GM10847 (cell line): ENCODE data around the gene TNFRSF13B.

Source experiments
- POLR2A ChIP-seq: IDR thresholded peaks from 2 replicates; pipeline ENCODE4 v1.6.1; 2011; ENCODE audit not compliant: insufficient read length; ENCODE audit errors: extremely low read depth

TNFRSF13B gene

GRCh38 chr17:16971458-16972338, at the start of gene TNFRSF13B:
TNFRSF13B (minus strand) TSS chr17:16972118; CDS start chr17:16972075, 43 bp downstream.
- peak; percentile 82 for TF ChIP-seq POLR2A

GRCh38 chr17:17021194-17021863, 49.4 kb upstream of the TNFRSF13B start:
- TF ChIP-seq POLR2A = no peak

GRCh38 chr17:17020821-17021193, 48.9 kb upstream of the TNFRSF13B start:
- TF ChIP-seq POLR2A = no peak

- no peak for TF ChIP-seq POLR2A
Measured at GRCh38 chr17:17019891-17020456, 48.1 kb upstream of the TNFRSF13B start.

- no peak for TF ChIP-seq POLR2A
Measured at GRCh38 chr17:17019430-17019762, 47.5 kb upstream of the TNFRSF13B start.

GRCh38 chr17:17018612-17019429, 46.9 kb upstream of the TNFRSF13B start:
- TF ChIP-seq POLR2A = no peak

GRCh38 chr17:17018021-17018441, 46.1 kb upstream of the TNFRSF13B start:
- no peak for TF ChIP-seq POLR2A

- TF ChIP-seq POLR2A = no peak
Measured at GRCh38 chr17:17017343-17018014, 45.6 kb upstream of the TNFRSF13B start.

- TF ChIP-seq POLR2A = no peak
Measured at GRCh38 chr17:17015230-17015629, 43.3 kb upstream of the TNFRSF13B start.

GRCh38 chr17:17004251-17004996, 32.5 kb upstream of the TNFRSF13B start:
- no peak for TF ChIP-seq POLR2A

GRCh38 chr17:17001874-17002520, 30.1 kb upstream of the TNFRSF13B start:
- TF ChIP-seq POLR2A = no peak

GRCh38 chr17:17001076-17001777, 29.3 kb upstream of the TNFRSF13B start:
- no peak for TF ChIP-seq POLR2A
